Erythroblast (primary cell): ENCODE measurements around the gene LDLR.

ENCODE experiments used
- GATA1 ChIP-seq: IDR thresholded peaks from 2 replicates; pipeline ENCODE4 v1.6.1; 2011; ENCODE audit warnings: low read depth, mild to moderate bottlenecking, control low read depth, low read length, moderate library complexity
- POLR2A ChIP-seq: IDR thresholded peaks from 2 replicates; pipeline ENCODE4 v1.6.1; 2011; ENCODE audit warnings: mild to moderate bottlenecking, low read length

GRCh38 chr19:11152318-11153062 is 63.2 kb downstream of the LDLR start:
- TF ChIP-seq POLR2A = no peak
- no peak for TF ChIP-seq GATA1
